ENCODE data around the gene PPFIA4.

The PPFIA4 gene

GRCh38 chr1:203104789-203105390, 78.6 kb downstream of the PPFIA4 start:
- no peak for DNase-seq

- no peak for DNase-seq
These were observed 86.2 kb downstream of the PPFIA4 start for GRCh38 chr1:203112475-203112874.

- DNase-seq: no peak
These were observed 87.0 kb downstream of the PPFIA4 start for GRCh38 chr1:203113308-203113707.

GRCh38 chr1:203114202-203114601, 87.9 kb downstream of the PPFIA4 start:
- no peak for DNase-seq

GRCh38 chr1:203116091-203116820, 90.0 kb downstream of the PPFIA4 start:
- DNase-seq: no peak

GRCh38 chr1:203117611-203118575, 91.6 kb downstream of the PPFIA4 start:
- DNase-seq: peak; percentile 81 to 91 (median 86)

GRCh38 chr1:203120325-203121153, 94.2 kb downstream of the PPFIA4 start:
- no peak for DNase-seq

- DNase-seq: peak in 3 of 4 experiments; percentile 49 to 55 (median 54)
These were observed 95.1 kb downstream of the PPFIA4 start for GRCh38 chr1:203121186-203122015.

GRCh38 chr1:203122159-203122558, 95.9 kb downstream of the PPFIA4 start:
- DNase-seq: no peak

- no peak for DNase-seq
These were observed 97.7 kb downstream of the PPFIA4 start for GRCh38 chr1:203124011-203124410.

GRCh38 chr1:203124546-203125317, 98.4 kb downstream of the PPFIA4 start:
- no peak for DNase-seq

GRCh38 chr1:203126151-203126865, 100.0 kb downstream of the PPFIA4 start:
- peak; percentile 49 to 86 (median 78) for DNase-seq

GRCh38 chr1:203126866-203127665, 100.8 kb downstream of the PPFIA4 start:
- no peak for DNase-seq

GRCh38 chr1:203127666-203128430, 101.6 kb downstream of the PPFIA4 start, which contains the start of gene ADORA1:
ADORA1 (plus strand) TSS chr1:203127726; CDS start chr1:203128842, 1,116 bp downstream.
- peak; percentile 47 to 78 (median 61) for DNase-seq

- DNase-seq: no peak
These were observed 102.1 kb downstream of the PPFIA4 start for GRCh38 chr1:203128431-203128715.

All from suppressor macrophage (primary cell).